Naive B cell (primary cell): Measurements from ENCODE around the gene TCERG1. TPM values are rescaled to one million over a fixed set of nuclear protein-coding genes. Genes with fewer than 3 reads are reported as not detected.
A peak's percentile ranks its signal among the peaks of the same experiment; 100 is the strongest.

Experiments used
- ATAC-seq, 2 donors: fragments of 150-1000 bp; cut with Tn5 transposase; 2 replicates each; pipeline ENCODE4 v1.10.0; 2021; ENCODE audit warnings: low read depth in 2 of 2, mild to moderate bottlenecking in 2 of 2, moderate library complexity in 2 of 2
- DNase-seq: peaks from one replicate; pipeline ENCODE4 v3.0.0; 2022
- H3K27ac Mint-ChIP-seq, 6 donors: one replicate each; pipeline ENCODE4 v1.8.0; 2020 to 2022; ENCODE audit warnings: mild to moderate bottlenecking in 6 of 6, mixed read lengths in 6 of 6, moderate library complexity in 5 of 6, inconsistent platforms in 2 of 6
- H3K27me3 Mint-ChIP-seq, 3 donors: one replicate each; pipeline ENCODE4 v1.8.0; 2021 to 2022; ENCODE audit warnings: mixed read lengths in 3 of 3, mild to moderate bottlenecking in 1 of 3
- H3K36me3 Mint-ChIP-seq, 2 donors: one replicate each; pipeline ENCODE4 v1.8.0; 2020 to 2022; ENCODE audit warnings: mixed read lengths in 2 of 2, inconsistent platforms in 1 of 2, mild to moderate bottlenecking in 1 of 2
- H3K4me1 Mint-ChIP-seq, 3 donors: one replicate each; pipeline ENCODE4 v1.8.0; 2020 to 2022; ENCODE audit warnings: mixed read lengths in 3 of 3, inconsistent platforms in 1 of 3, mild to moderate bottlenecking in 1 of 3, moderate library complexity in 1 of 3
- H3K4me3 Mint-ChIP-seq, 8 donors: one replicate each; pipeline ENCODE4 v1.8.0; 2020 to 2022; ENCODE audit warnings: mild to moderate bottlenecking in 8 of 8, mixed read lengths in 8 of 8, moderate library complexity in 8 of 8, inconsistent platforms in 2 of 8
- H3K9me3 Mint-ChIP-seq, 7 donors: one replicate each; pipeline ENCODE4 v1.8.0; 2020 to 2022; ENCODE audit warnings: mixed read lengths in 7 of 7, mild to moderate bottlenecking in 5 of 7, inconsistent platforms in 2 of 7, moderate library complexity in 1 of 7
- polyA plus RNA-seq, 6 donors: library from polyadenylated mRNA; unstranded; fragments of 300-500 nt; fragmentation: Illumina TruSeq; gene quantifications; one replicate each; pipeline ENCODE4 v1.2.3, GENCODE V29; 2021; ENCODE audit warnings: low read depth in 6 of 6

Gene TCERG1
- polyA plus RNA-seq, 6 donors from 2014 or later: 22.0 to 62.2 (median 44.3) TPM

- H3K27me3 Mint-ChIP-seq: peaks cover 5 to 29% (median 12%) of the 10 kb centered on the region in 3 donors
- H3K9me3 Mint-ChIP-seq: no peaks in the 10 kb centered on the region
- H3K36me3 Mint-ChIP-seq: no peaks in the 10 kb centered on the region
These were observed 18.5 kb upstream of the TCERG1 start for GRCh38 chr5:146428658-146429057.

GRCh38 chr5:146440353-146440752, 6.8 kb upstream of the TCERG1 start:
- Mint-ChIP-seq H3K27ac (no peak overlapping the region), H3K36me3 (no peaks in the 10 kb centered on the region), H3K4me3 (no peak overlapping the region), H3K27me3 (peaks cover 15 to 28% (median 25%) of the 10 kb centered on the region in 3 donors), H3K9me3 (no peaks in the 10 kb centered on the region), H3K4me1 (no peaks in the 10 kb centered on the region)
- ATAC-seq: no peak
- DNase-seq: no peak

More at GRCh38 chr5:146428658-146429057, 18.5 kb upstream of the TCERG1 start:
- ATAC-seq: no peak
- DNase-seq: no peak
- Mint-ChIP-seq H3K27ac (no peak overlapping the region), H3K4me3 (no peak overlapping the region), H3K4me1 (peaks cover 0 to 5% (median 4%) of the 10 kb centered on the region in 3 donors)

DNA sequence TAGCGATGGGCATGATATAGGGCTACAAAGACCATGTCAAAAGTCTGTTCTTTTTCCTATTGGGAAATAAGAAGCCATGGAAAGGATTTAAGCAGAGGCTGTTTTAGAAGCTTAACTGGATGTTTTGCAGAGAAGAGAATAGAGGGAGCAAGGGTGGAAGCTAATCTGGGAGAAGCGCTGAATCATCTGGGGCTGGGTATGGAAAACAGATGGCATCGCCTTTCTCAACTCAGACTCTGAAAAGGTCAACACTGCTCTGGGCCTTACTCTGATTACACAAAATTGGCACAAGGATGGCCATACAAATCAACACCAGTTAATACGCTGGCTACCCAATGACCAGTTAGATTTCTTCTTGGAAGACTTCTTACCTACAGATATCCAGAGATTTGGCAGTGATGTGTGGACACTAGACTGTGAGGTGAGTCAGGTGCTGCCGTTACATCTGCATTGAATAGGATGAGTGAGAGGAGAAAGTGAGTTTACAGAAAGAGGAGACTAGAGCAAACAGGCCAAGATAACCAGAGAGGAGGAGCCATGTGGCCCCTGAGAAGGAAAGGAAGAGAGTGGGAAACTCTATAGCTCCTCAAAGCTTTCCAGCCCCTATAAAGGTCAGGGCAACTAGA, 6.2 kb upstream of the TCERG1 start:
- no peaks in the 10 kb centered on the region for H3K4me1 Mint-ChIP-seq
- H3K36me3 Mint-ChIP-seq: no peaks in the 10 kb centered on the region
- no peaks in the 10 kb centered on the region for H3K9me3 Mint-ChIP-seq
- DNase-seq: no peak
- H3K4me3 Mint-ChIP-seq: no peak overlapping the region
- no peak for ATAC-seq
- H3K27ac Mint-ChIP-seq: peak overlapping the region in 1 of 6 donors; percentile 14
- peaks cover 15 to 28% (median 19%) of the 10 kb centered on the region in 3 donors for H3K27me3 Mint-ChIP-seq

GRCh38 chr5:146441896-146442295, 5.2 kb upstream of the TCERG1 start:
- ATAC-seq: no peak

GRCh38 chr5:146447734-146448380, 724 bp downstream of the TCERG1 start:
- peaks cover 20 to 46% (median 43%) of the 10 kb centered on the region in 3 donors for H3K4me1 Mint-ChIP-seq

More at GRCh38 chr5:146441896-146442295, 5.2 kb upstream of the TCERG1 start:
- H3K27ac Mint-ChIP-seq: no peak overlapping the region
- H3K36me3 Mint-ChIP-seq: no peaks in the 10 kb centered on the region
- H3K9me3 Mint-ChIP-seq: no peaks in the 10 kb centered on the region
- peaks cover 15 to 28% (median 16%) of the 10 kb centered on the region in 3 donors for H3K27me3 Mint-ChIP-seq
- DNase-seq: no peak
- H3K4me3 Mint-ChIP-seq: no peak overlapping the region
- peaks cover 0 to 2% (median 0%) of the 10 kb centered on the region in 3 donors for H3K4me1 Mint-ChIP-seq

DNA sequence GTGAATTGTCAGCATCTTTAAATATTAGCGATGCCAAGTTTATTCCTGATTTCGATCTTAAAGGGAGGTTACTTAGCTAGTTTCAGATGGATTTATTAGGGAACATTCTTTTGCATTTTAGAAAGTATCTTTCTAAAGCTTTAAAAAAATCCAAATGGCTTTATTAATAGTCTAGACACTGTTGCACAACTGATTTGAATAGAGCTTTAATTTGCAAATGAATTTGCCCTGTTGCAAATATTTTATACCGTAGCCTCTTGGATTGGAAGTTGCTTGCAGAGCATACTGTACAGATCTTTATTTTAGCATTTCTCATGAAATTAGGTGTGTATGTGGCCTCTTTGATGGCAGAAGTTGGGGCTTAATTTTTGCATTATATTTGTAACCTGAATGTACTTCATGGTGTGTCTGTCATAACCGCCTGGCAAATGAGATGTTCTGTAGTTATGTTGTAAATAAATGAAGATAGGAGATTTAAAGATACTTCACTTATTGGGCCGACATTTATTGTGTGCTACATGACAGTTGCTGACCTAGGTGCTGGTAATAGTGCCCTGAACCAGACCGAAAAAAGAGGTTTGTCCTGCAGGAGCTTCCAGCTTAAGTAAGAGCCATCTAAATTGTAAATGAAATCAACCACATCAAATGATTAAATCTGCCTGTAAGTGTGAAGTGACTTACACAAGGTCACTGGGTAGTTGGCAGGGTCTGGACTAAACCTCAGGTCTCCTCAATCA, 1.8 kb downstream of the TCERG1 start:
- Mint-ChIP-seq H3K27me3 (no peaks in the 10 kb centered on the region), H3K4me3 (peak overlapping the region; percentile 47 to 100 (median 98)), H3K9me3 (no peaks in the 10 kb centered on the region), H3K27ac (peak overlapping the region in 2 of 6 donors; percentile 12 to 97), H3K36me3 (peaks cover 0 to 7% of the 10 kb centered on the region in 2 donors), H3K4me1 (peaks cover 24 to 55% (median 46%) of the 10 kb centered on the region in 3 donors)
- no peak for DNase-seq
- no peak for ATAC-seq

More at GRCh38 chr5:146447734-146448380, 724 bp downstream of the TCERG1 start:
- Mint-ChIP-seq H3K27me3 (no peaks in the 10 kb centered on the region), H3K9me3 (no peaks in the 10 kb centered on the region), H3K36me3 (peaks cover 0 to 7% of the 10 kb centered on the region in 2 donors), H3K27ac (peak overlapping the region; percentile 97 to 99 (median 98)), H3K4me3 (peak overlapping the region; percentile 93 to 100 (median 98))
- ATAC-seq: peak; percentile 37 to 50
- no peak for DNase-seq

DNA sequence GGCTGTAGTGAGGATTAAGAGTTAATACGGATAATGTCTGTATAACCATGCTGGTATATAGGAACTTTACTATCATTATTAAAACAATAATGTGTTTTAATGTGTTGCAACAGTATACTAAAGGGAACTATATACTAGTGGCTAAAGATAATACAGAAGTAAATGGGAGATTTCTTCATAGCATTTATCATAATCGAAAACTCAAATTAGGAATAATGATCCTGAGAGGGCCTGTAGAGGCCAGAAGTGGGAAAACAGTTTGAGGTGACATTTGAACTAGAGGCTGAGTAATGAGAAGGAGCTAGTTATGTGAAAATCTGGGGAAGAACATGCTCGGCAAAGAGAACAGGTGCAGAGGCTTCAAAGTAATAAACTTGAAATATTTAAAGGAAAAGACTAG, 2.9 kb downstream of the TCERG1 start:
- ATAC-seq (no peak), DNase-seq (no peak)
- no peaks in the 10 kb centered on the region for H3K9me3 Mint-ChIP-seq
- H3K27me3 Mint-ChIP-seq: no peaks in the 10 kb centered on the region
- peaks cover 0 to 7% of the 10 kb centered on the region in 2 donors for H3K36me3 Mint-ChIP-seq
- H3K27ac Mint-ChIP-seq: peak overlapping the region in 2 of 6 donors; percentile 16 to 58
- peaks cover 28 to 61% (median 46%) of the 10 kb centered on the region in 3 donors for H3K4me1 Mint-ChIP-seq
- peak overlapping the region in 1 of 8 donors; percentile 93 for H3K4me3 Mint-ChIP-seq

- DNase-seq (no peak), ATAC-seq (no peak)
- H3K4me1 Mint-ChIP-seq: peaks cover 28 to 61% (median 46%) of the 10 kb centered on the region in 3 donors
- no peak overlapping the region for H3K4me3 Mint-ChIP-seq
- H3K36me3 Mint-ChIP-seq: peaks cover 0 to 7% of the 10 kb centered on the region in 2 donors
- H3K9me3 Mint-ChIP-seq: no peaks in the 10 kb centered on the region
- no peak overlapping the region for H3K27ac Mint-ChIP-seq
- H3K27me3 Mint-ChIP-seq: no peaks in the 10 kb centered on the region
These were observed 4.3 kb downstream of the TCERG1 start for GRCh38 chr5:146451411-146451810.

GRCh38 chr5:146457431-146457830, 10.3 kb downstream of the TCERG1 start:
- no peak for ATAC-seq
- H3K36me3 Mint-ChIP-seq: peaks cover 8 to 10% of the 10 kb centered on the region in 2 donors
- DNase-seq: no peak
- peaks cover 8 to 18% (median 15%) of the 10 kb centered on the region in 3 donors for H3K4me1 Mint-ChIP-seq
- H3K27ac Mint-ChIP-seq: no peak overlapping the region
- H3K27me3 Mint-ChIP-seq: no peaks in the 10 kb centered on the region
- no peaks in the 10 kb centered on the region for H3K9me3 Mint-ChIP-seq
- H3K4me3 Mint-ChIP-seq: no peak overlapping the region

DNA sequence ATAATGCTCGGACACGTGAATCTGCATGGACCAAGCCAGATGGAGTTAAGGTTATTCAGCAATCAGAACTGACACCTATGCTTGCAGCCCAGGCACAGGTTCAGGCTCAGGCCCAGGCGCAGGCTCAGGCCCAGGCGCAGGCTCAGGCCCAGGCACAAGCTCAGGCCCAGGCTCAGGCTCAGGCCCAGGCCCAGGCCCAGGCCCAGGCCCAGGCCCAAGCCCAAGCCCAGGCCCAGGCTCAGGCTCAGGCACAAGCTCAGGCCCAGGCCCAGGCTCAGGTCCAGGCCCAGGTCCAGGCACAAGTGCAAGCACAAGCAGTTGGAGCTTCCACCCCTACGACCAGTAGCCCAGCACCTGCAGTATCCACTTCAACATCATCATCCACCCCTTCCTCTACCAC, 11.8 kb downstream of the TCERG1 start:
- no peak overlapping the region for H3K4me3 Mint-ChIP-seq
- H3K27me3 Mint-ChIP-seq: no peaks in the 10 kb centered on the region
- H3K9me3 Mint-ChIP-seq: no peaks in the 10 kb centered on the region
- DNase-seq: no peak
- H3K4me1 Mint-ChIP-seq: peaks cover 4 to 7% (median 6%) of the 10 kb centered on the region in 3 donors
- peaks cover 10 to 15% of the 10 kb centered on the region in 2 donors for H3K36me3 Mint-ChIP-seq
- no peak overlapping the region for H3K27ac Mint-ChIP-seq
- ATAC-seq: no peak

- Mint-ChIP-seq H3K27ac (peak overlapping the region in 3 of 6 donors; percentile 45 to 66 (median 49)), H3K27me3 (no peaks in the 10 kb centered on the region), H3K4me3 (no peak overlapping the region), H3K4me1 (peaks cover 0 to 12% (median 4%) of the 10 kb centered on the region in 3 donors), H3K36me3 (peaks cover 17 to 23% of the 10 kb centered on the region in 2 donors), H3K9me3 (no peaks in the 10 kb centered on the region)
- DNase-seq: no peak
- no peak for ATAC-seq
These were observed 14.2 kb downstream of the TCERG1 start for GRCh38 chr5:146461319-146461718.

GRCh38 chr5:146463446-146463845, 16.3 kb downstream of the TCERG1 start:
- Mint-ChIP-seq H3K4me3 (no peak overlapping the region), H3K36me3 (peaks cover 17 to 30% of the 10 kb centered on the region in 2 donors), H3K27ac (peak overlapping the region in 2 of 6 donors; percentile 11 to 47), H3K4me1 (peaks cover 0 to 13% (median 10%) of the 10 kb centered on the region in 3 donors), H3K27me3 (no peaks in the 10 kb centered on the region), H3K9me3 (no peaks in the 10 kb centered on the region)
- ATAC-seq (no peak), DNase-seq (no peak)
